IMR-90 (cell line): Measurements from ENCODE around the gene KCNIP3. TPM values are rescaled to one million over a fixed set of nuclear protein-coding genes. Genes with fewer than 3 reads are reported as not detected.

Experiments
- ATAC-seq: fragments of 200-7000 bp; cut with Tn5 transposase; 2 replicates; pipeline ENCODE4 v1.9.1; 2020; ENCODE audit warnings: low read depth, mild to moderate bottlenecking, moderate library complexity
- BruUV-seq: library from RNA; stranded (reverse); fragments of 400-500 nt; replicated peaks from 2 replicates; lab custom pipeline; 2021; lab: Mats Ljungman, UMichigan
- CTCF ChIA-PET: fragments of 300-600 bp; formaldehyde crosslinking; extraction: SDS; loops from one replicate; lab custom pipeline; 2021; ENCODE audit warnings: antibody characterized with exemption; lab: Yijun Ruan, JAX
- POLR2A ChIA-PET: fragments of 300-600 bp; sonication (Branson Sonifier 250); formaldehyde crosslinking; loops from one replicate; lab custom pipeline; 2022; ENCODE audit warnings: antibody characterized with exemption; ENCODE audit not compliant: unreplicated experiment; lab: Charles Lee
- DNase-seq: peaks from one replicate; pipeline ENCODE4 v3.0.0; 2013
- H2AFZ ChIP-seq: replicated peaks from 2 replicates; pipeline ENCODE3; 2013; ENCODE audit warnings: low read length, mild to moderate bottlenecking; ENCODE audit not compliant: poor library complexity
- H2AK5ac ChIP-seq: 2 replicates; pipeline ENCODE4 v1.6.1; 2013; ENCODE audit warnings: low read depth, low read length, inconsistent platforms
- H2AK9ac ChIP-seq: replicated peaks from 2 replicates; pipeline ENCODE3; 2013; ENCODE audit warnings: mild to moderate bottlenecking, low read depth, low read length, moderate library complexity; ENCODE audit not compliant: poor library complexity
- H2BK120ac ChIP-seq: 2 replicates; pipeline ENCODE4 v1.6.1; 2013; ENCODE audit warnings: low read depth, low read length, inconsistent platforms
- H2BK15ac ChIP-seq: 3 replicates; pipeline ENCODE4 v1.6.1; 2013; ENCODE audit warnings: low read depth, low read length, inconsistent platforms
- H2BK20ac ChIP-seq: 2 replicates; pipeline ENCODE4 v1.6.1; 2013; ENCODE audit warnings: low read depth, mild to moderate bottlenecking, inconsistent platforms, low read length, moderate library complexity
- H2BK5ac ChIP-seq: 2 replicates; pipeline ENCODE4 v1.6.1; 2013; ENCODE audit warnings: mild to moderate bottlenecking, low read depth, low read length, inconsistent platforms; ENCODE audit not compliant: poor library complexity, severe bottlenecking
- H3K14ac ChIP-seq: replicated peaks from 2 replicates; pipeline ENCODE4 v1.6.1; 2013; ENCODE audit warnings: low read depth, low read length, inconsistent platforms
- H3K18ac ChIP-seq: 2 replicates; pipeline ENCODE4 v1.6.1; 2013; ENCODE audit warnings: low read depth, low read length, control low read depth
- H3K23ac ChIP-seq: 2 replicates; pipeline ENCODE4 v1.6.1; 2013; ENCODE audit warnings: low read depth, low read length, inconsistent platforms
- H3K27ac ChIP-seq: 2 replicates; pipeline ENCODE4 v1.5.1; 2013; ENCODE audit warnings: mild to moderate bottlenecking, control low read depth, low read length; ENCODE audit not compliant: insufficient read depth
- H3K27me3 ChIP-seq: 2 replicates; pipeline ENCODE4 v1.6.1; 2013; ENCODE audit warnings: low read length; ENCODE audit not compliant: control insufficient read depth, insufficient read depth
- H3K36me3 ChIP-seq: 2 replicates; pipeline ENCODE4 v1.6.1; 2013; ENCODE audit warnings: low read length, mixed read lengths; ENCODE audit not compliant: control insufficient read depth, insufficient read depth
- H3K4ac ChIP-seq: 2 replicates; pipeline ENCODE4 v1.6.1; 2013; ENCODE audit warnings: low read depth, low read length, inconsistent platforms
- H3K4me1 ChIP-seq: 2 replicates; pipeline ENCODE4 v1.6.1; 2013; ENCODE audit warnings: low read length, mixed read lengths; ENCODE audit not compliant: control insufficient read depth, insufficient read depth
- H3K4me2 ChIP-seq: 2 replicates; pipeline ENCODE4 v1.6.1; 2013; ENCODE audit warnings: low read depth, mild to moderate bottlenecking, control low read depth, low read length, moderate library complexity
- H3K4me3 ChIP-seq: 2 replicates; pipeline ENCODE4 v1.5.1; 2013; ENCODE audit warnings: low read depth, mild to moderate bottlenecking, control low read depth, low read length, moderate library complexity; ENCODE audit not compliant: insufficient read depth
- H3K56ac ChIP-seq: 2 replicates; pipeline ENCODE4 v1.6.1; 2013; ENCODE audit warnings: low read length, inconsistent platforms; ENCODE audit not compliant: insufficient read depth; ENCODE audit errors: extremely low read depth
- H3K79me1 ChIP-seq, 2 experiments: 2 replicates each; pipeline ENCODE4 v1.6.1; 2013; ENCODE audit warnings: low read length in 2 of 2, inconsistent platforms in 1 of 2, low read depth in 1 of 2
- H3K9ac ChIP-seq: 2 replicates; pipeline ENCODE4 v1.6.1; 2013; ENCODE audit warnings: low read depth, low read length, control low read depth
- H3K9me1 ChIP-seq: 2 replicates; pipeline ENCODE4 v1.6.1; 2013; ENCODE audit warnings: low read length, inconsistent platforms; ENCODE audit not compliant: insufficient read depth
- H3K9me3 ChIP-seq: 2 replicates; pipeline ENCODE4 v1.6.1; 2013; ENCODE audit warnings: low read length; ENCODE audit not compliant: control insufficient read depth, insufficient read depth
- H4K20me1 ChIP-seq: 2 replicates; pipeline ENCODE4 v1.6.1; 2013; ENCODE audit warnings: low read length, inconsistent platforms; ENCODE audit not compliant: insufficient read depth
- H4K5ac ChIP-seq: 2 replicates; pipeline ENCODE4 v1.6.1; 2013; ENCODE audit warnings: mild to moderate bottlenecking, low read depth, low read length, control low read depth
- H4K8ac ChIP-seq, 2 experiments: 2 replicates each; pipeline ENCODE4 v1.6.1; 2013; ENCODE audit warnings: low read depth in 2 of 2, low read length in 2 of 2, control low read depth in 1 of 2, inconsistent platforms in 1 of 2
- H4K91ac ChIP-seq: 2 replicates; pipeline ENCODE4 v1.6.1; 2013; ENCODE audit warnings: low read depth, low read length, inconsistent platforms; ENCODE audit not compliant: insufficient read depth
- BHLHE40 ChIP-seq: fragments of 150-350 bp; IDR thresholded peaks from 2 replicates; pipeline ENCODE4 v1.6.1; 2016; ENCODE audit warnings: mild to moderate bottlenecking, low read depth, low read length
- WGBS, 2 experiments: methylation state at CpG; one replicate each; pipeline versions ENCODE4 v1.1.5 to v1.1.7; 2013; ENCODE audit warnings: missing lambda C conversion rate in 2 of 2; ENCODE audit not compliant: insufficient read length in 1 of 2; ENCODE audit errors: extremely low coverage in 2 of 2; 5-methylcytosine and 5-hydroxymethylcytosine counted together
- dilution Hi-C: fragments of 300-500 bp; cut with HindIII; formaldehyde crosslinking; loops from one replicate; pipeline ENCODE4 v1.14.3; 2018; ENCODE audit warnings: low sequenced_read_pairs; ENCODE audit not compliant: unreplicated experiment
- in situ Hi-C: fragments of 300-500 bp; cut with MboI; formaldehyde crosslinking; loops from 3 replicates; pipeline ENCODE4 v1.14.3; 2019; ENCODE audit warnings: low sequenced_read_pairs, inconsistent platforms, mixed read lengths
- intact Hi-C: fragments of 100-400 bp; cut with micrococcal nuclease; formaldehyde crosslinking; loops from 2 replicates; pipeline ENCODE4 v1.10.0; 2022
- polyA plus RNA-seq, 3 experiments: library from polyadenylated mRNA; depleted of rRNA; stranded (reverse); fragments of >200 nt; gene quantifications; 2 replicates each; pipeline ENCODE4 v1.2.3, GENCODE V29; 2012; ENCODE audit warnings: low replicate concordance in 1 of 3
- total RNA-seq: library from RNA; depleted of rRNA; stranded (reverse); fragments of >200 nt; gene quantifications from 2 replicates; pipeline ENCODE4 v1.2.3, GENCODE V29; 2012
- TF ChIP-seq, protein P1 (sequence below): fragments of 150-350 bp; IDR thresholded peaks from 2 replicates; pipeline ENCODE4 v1.6.1; 2017; ENCODE audit warnings: mild to moderate bottlenecking, antibody characterized with exemption, low read length, low read depth

KCNIP3 gene
- total and polyA plus RNA-seq, 2 of the 4 experiments (the other 2 are of a cell fraction) = 0.72 to 1.4 TPM

DNA sequence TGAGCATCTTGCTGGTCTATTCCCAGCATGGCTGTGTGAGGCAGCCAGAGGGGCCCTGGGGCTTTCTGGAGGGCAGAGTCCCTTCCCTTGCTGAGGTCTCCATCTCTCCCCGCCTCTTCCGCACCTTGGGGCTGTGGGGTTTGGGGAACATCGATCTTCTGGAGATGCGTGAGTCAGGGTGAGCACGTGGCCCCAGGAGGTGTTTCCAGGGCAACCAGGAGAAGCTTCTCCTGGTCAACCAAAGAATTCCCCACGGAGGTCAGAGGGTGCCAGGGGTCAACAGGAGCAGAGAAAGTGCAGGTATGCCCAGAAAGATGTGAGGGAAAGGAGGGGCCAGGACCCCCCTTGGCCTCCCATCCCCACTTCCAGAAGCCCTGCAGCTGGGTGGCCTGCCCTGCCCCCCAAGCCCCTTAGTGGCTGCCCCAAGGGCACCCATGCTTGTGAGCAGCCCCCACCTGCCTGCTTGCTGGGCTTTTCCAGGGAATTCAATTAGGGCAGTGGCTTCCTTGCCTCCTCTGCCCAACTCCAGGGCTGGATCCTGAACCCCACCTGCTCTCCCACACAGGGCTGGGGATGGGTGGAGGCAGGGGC, 25.7 kb upstream of the KCNIP3 start:
- Histone ChIP-seq H3K9me3 (0 out of 2 replicates have a peak, but pooled peaks cover 2% of the 10 kb centered on the region), H3K79me1 (no peaks in the 10 kb centered on the region), H4K91ac (no peak overlapping the region), H3K4ac (no peak overlapping the region), H2BK5ac (no peak overlapping the region), H3K36me3 (no peaks in the 10 kb centered on the region), H4K8ac (no peak overlapping the region), H4K20me1 (no peaks in the 10 kb centered on the region), H3K23ac (no peak overlapping the region), H3K18ac (no peak overlapping the region), H3K56ac (no peak overlapping the region), H3K27me3 (peaks cover 2% of the 10 kb centered on the region; the same call in 1 of the 2 replicates), H2BK15ac (no peak overlapping the region), H2AK5ac (no peak overlapping the region), H3K4me3 (no peak overlapping the region), H4K5ac (no peak overlapping the region), H3K9me1 (no peaks in the 10 kb centered on the region), H3K27ac (no peak overlapping the region), H2AFZ (no peak overlapping the region), H2BK120ac (no peak overlapping the region), H3K4me1 (no peaks in the 10 kb centered on the region), H3K9ac (no peak overlapping the region), H3K14ac (no peak overlapping the region), H2AK9ac (no peak overlapping the region), H2BK20ac (no peak overlapping the region), H3K4me2 (no peak overlapping the region)
- TF ChIP-seq, protein P1, sequence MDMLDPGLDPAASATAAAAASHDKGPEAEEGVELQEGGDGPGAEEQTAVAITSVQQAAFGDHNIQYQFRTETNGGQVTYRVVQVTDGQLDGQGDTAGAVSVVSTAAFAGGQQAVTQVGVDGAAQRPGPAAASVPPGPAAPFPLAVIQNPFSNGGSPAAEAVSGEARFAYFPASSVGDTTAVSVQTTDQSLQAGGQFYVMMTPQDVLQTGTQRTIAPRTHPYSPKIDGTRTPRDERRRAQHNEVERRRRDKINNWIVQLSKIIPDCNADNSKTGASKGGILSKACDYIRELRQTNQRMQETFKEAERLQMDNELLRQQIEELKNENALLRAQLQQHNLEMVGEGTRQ = 0 out of 2 replicates have a peak, but pooled peaks have one; percentile 17
- TF ChIP-seq BHLHE40 = no peak
- CTCF ChIA-PET = no interaction called here
- DNase-seq = no peak
- intact Hi-C loops (no loop called here), in situ Hi-C loops (no loop called here), dilution Hi-C loops (no loop called here)
- no peak for ATAC-seq
- POLR2A ChIA-PET = no interaction called here
- WGBS, 2 experiments = no CpG with 5 or more reads among the region's 6 CpGs
- BruUV-seq = no TSS peak
